HG03520 (cell line): ENCODE data around the gene PRTFDC1.

Source experiments
- ATAC-seq: cut with Tn5 transposase; IDR thresholded peaks from one replicate; pipeline ENCODE4 v1.9.1; 2021; ENCODE audit warnings: mild to moderate bottlenecking, moderate library complexity; ENCODE audit not compliant: unreplicated experiment

Gene PRTFDC1

GRCh38 chr10:24908793-24909423 lies 43.5 kb downstream of the PRTFDC1 start:
- ATAC-seq = no peak

DNA sequence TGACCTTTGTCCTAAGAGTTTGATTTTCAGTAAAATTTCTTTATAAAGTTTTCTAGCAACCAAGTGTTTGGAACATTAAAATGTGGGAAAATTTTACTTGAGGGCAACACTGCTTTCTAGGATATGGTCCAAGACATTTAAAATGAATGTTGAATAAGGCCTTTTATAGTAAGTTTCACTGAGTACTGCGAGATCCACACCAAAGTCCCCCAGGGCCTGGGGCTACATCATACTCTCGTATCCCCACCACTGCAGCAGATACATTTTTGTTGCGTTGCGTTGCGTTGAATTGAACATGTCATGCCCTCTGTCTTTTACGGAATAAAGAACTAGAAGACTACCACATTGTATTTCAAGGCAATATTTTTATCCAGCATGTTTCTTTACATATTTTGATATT lies 44.5 kb downstream of the PRTFDC1 start:
- ATAC-seq = no peak

DNA sequence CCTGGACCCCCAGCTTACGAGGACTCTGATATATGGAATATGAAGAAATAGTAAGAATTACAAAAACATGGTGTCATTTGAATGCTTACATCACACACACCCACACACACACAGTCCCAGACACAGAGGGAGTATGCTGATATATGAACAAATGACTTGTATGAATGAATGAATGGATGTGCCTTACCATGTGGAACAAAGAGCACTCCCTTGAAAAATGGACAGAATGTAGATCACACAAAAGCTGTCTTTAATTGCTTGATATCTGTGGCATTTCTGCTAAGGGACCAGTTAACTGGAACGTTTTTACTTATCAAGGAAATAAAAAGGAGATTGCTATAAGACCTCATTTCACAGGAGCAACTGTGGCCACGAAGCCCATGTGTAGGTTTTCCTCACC lies 46.0 kb downstream of the PRTFDC1 start:
- ATAC-seq = no peak

DNA sequence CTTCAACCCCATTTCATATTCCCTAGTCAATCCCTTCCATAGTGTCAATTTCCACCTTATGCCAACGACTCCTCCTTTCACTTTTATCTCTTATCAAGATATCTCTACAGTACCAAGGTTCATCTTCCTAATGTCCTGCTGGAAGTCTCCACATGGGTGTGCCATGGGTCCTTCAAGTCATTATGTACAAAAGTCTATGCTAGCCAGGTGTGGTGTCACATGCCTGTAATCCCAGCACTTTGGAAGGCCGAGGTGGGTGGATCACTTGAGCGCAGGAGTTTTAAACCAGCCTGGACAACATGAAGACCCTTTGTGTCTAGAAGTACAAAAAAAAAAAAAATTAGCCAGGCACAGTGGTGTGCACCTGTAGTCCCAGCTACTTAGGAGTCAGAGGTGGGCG lies 47.6 kb downstream of the PRTFDC1 start:
- no peak for ATAC-seq

DNA sequence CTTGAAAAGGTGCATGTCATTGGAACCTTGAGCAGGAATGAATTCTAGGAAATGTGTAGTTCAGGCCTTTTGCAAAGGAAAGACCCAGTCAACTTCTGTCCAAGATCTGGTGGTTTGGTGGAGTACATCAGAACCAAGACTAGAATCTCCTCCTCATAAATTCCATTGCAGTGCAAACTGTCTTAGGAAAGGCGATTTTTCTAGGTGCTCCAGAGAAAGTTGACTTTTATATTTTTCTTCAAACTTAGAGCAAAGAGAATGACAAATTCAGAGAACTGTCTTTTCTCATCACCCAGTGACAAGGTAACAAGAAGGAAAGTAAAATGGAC lies 50.0 kb downstream of the PRTFDC1 start:
- no peak for ATAC-seq

- ATAC-seq = peak; percentile 27
Observed at GRCh38 chr10:24901686-24902399, 50.6 kb downstream of the PRTFDC1 start.

DNA sequence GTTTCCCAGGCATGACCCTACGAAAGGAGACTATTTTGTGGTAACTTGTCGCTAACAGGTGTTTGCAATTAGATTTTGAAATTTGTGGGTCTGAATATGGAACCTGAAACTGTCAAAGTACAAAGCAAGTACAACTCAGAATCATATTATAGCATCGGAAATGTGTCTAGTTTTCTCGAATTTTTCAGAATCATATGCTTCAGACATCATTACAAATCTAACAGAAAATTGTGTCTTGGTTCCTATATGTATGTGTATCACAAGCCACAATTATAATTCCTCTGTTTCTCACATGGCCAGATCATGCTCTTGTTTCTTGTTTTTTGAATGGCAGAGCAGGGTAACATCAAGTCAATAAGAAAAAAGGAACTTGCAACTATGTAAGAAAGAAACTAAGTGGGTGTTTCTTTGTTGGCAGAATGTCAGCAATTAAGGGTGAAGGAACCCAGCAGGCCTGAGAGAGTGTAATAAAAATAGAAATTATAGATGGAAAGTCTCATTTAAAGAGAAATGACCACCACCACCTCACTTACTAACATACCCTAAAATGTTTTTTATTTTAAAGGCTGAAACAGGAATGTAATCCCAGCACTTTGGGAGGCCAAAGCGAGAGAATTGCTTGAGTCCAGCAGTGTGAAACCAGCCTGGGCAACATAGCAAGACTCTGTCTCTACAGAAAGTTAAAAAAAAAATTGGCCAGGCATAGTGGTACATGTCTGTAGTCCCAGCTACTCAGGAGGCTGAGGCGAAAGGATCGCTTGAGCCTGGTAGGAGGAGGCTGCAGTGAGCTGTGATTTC lies 51.3 kb downstream of the PRTFDC1 start:
- ATAC-seq = peak; percentile 81

- no peak for ATAC-seq
Observed at GRCh38 chr10:24899571-24899970, 52.8 kb downstream of the PRTFDC1 start.

DNA sequence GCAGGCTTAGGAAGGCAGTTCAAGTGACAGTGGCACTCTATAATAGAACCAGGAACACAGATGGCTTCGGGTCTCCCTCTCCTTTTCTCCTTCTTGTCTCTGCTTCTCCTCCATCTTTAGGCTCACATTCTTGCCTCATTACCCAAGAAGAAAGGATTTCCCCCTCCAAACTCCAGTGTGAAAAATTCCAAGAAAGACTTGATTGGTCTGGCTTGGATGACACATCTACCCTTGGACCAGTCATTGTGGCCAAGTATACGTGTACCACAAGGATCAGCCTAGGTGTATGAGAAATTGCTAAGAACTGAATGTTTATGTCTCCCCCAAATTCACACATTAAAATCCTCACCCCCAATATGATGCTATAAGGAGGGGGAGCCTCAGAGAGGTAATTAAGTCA lies 53.9 kb downstream of the PRTFDC1 start:
- no peak for ATAC-seq

DNA sequence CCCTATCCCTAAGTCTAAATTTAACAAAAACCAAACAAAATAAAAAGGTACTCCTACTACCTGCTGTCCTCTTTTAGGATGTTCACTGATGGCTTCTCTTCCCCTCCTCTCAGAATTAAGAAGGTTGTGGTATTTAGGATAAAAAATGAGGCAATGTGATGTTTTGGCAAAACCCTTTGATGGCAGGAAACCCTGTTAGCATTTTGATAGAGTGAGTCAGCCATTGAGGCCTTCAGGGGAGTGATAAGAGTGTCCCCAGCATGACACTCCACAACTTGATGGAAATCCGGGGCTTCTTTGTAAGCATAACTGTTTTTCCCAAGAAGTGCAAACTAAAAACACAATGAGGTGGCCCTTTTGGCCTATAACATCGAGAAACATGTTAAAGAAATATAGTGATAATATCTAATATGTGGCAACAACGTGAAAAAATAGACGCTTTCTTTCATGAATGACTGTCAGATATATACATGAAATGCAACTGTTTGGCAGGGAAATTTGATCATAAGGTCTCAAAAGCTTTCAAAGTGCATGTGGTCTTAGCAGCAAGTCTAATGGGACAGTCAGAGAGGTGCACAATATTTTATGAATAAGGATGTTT lies 55.0 kb downstream of the PRTFDC1 start:
- no peak for ATAC-seq

DNA sequence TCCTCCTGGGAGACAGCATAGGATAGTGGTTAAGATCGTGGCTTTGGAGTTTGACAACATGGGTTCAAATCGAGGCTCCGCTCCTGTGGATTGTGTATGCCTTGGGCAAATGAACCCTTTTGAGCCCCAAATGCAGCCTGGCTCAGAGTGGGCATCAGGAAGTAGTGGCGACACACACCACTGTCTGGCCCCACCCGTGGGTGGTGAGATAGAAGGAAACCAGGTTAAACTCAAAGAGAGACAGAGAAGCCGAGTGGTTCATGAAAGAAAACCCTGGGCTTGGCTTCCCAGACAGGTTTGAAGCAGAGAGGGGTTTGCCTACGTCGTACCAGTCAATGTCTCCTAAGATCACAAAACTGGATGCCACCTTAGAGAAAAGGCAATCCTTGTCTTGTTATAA lies 57.7 kb downstream of the PRTFDC1 start:
- no peak for ATAC-seq

- ATAC-seq = no peak
Observed at GRCh38 chr10:24894309-24894708, 58.1 kb downstream of the PRTFDC1 start.

- ATAC-seq = no peak
Observed at GRCh38 chr10:24893127-24893526, 59.3 kb downstream of the PRTFDC1 start.

GRCh38 chr10:24891823-24892222 lies 60.6 kb downstream of the PRTFDC1 start:
- ATAC-seq = no peak

DNA sequence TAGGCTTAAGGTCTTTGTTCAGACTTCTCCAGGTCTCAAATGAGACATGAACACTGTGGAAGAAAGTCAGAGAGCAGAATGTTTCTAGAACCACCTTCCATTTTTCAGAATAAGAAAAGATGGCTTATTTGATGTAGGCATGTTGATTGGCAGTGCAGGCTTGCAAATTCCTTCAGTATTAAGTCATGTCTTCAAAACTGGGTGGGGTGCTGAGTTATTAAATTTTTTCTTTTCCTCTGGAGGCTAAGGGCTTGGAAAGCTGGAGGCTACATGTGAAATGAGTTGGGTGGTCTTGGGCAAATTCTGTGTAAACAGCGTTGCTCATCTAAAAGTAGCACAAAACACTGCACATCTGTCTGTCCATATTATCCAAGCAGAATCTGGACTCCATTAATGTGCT lies 62.8 kb downstream of the PRTFDC1 start:
- no peak for ATAC-seq

DNA sequence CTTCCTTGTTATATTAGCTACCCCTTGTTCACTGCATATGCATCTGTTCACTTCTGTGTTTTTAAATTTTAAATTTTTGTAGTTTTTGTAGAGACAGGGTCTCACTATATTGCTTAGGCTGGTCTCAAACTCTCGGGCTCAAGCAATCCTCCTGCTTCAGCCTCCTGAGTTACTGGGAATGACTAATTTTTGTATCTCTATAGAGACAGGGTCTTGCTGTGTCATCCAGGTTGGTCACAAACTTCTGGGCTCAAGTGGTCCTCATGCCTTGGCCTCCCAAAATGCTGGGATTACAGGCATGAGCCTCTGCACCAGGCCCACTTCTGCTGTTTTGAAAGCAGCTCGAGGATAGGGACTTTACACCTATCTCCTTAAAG lies 64.6 kb downstream of the PRTFDC1 start:
- peak; percentile 17 for ATAC-seq

- ATAC-seq = no peak
Observed at GRCh38 chr10:24886290-24886680, 66.1 kb downstream of the PRTFDC1 start.

DNA sequence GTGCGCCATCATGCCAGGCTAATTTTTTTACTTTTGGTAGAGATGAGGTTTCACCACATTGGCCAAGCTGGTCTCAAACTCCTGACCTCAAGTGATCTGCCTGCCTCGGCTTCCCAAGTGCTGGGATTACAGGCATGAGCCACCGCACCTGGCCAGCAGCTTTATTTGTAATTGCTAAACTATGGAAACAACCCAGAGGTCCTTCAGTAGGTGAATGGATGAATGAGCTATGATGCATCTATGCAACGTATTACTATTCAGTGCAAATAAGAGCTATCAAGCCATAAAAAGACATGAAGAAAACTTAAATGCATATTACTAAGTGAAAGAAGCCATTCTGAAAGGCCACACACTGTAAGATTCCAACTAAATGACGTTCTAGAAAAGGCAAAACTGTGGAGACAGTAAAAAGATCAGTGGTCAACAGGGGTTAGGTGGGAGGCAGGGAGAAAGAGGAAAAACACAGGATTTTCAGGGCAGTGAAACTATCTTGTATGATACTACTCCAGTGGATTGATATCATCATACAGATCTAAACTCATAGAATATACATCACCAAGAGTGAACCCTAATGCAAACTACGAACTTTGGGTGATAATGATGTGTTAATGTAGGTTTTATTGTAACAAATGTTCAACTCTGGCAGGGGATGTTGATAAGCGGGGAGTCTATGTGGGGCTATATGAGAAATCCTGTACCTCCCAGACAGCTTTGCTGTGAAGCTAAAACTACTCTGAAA lies 66.7 kb downstream of the PRTFDC1 start:
- no peak for ATAC-seq

DNA sequence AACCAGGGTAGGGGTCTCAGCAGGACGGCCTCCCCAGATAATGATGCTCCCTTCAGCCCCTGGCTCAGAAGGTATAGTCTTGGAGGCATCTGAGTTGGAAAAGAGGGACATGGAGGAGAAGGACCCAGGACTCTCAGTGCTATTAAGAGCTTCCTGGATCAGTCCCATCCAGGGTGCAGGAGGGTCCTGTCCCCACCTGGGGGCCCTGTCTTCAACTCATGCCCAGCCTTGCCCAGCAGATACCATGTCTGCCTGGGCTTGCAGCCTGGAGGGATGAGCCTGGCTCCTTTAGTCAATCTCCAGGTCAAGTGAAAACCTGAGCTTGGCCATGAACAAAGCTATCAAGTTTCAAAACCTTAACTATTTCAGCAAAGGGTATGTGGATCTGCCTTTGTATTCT lies 67.6 kb downstream of the PRTFDC1 start:
- ATAC-seq = no peak

DNA sequence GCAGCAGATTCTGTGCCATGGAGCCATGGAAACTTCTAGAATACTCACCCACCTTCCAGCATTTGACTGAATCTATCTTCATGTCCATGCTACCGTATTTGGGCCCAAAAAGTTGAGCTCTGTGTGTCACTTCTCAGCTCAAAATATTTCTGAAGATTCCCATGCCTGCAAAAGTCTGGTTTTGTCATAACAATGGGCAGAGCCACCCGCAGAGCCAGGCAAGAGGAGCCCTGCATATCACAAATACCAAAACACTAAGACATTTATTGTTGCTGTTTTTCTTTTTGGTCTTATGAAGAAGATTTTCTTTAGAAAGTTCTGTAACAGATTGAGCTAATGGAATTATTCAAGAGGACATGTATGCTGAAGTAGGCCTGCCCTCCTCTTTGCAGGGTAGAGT lies 68.1 kb downstream of the PRTFDC1 start:
- no peak for ATAC-seq

GRCh38 chr10:24883176-24883575 lies 69.2 kb downstream of the PRTFDC1 start:
- ATAC-seq = no peak
